NCI-H524 treated with DMSO at 0.1 percent for 48 hours (cell line): Measurements from ENCODE around the gene RAB44.

Experiments used
- DNase-seq: peaks from one replicate; lab custom pipeline; 2025; lab: John Stamatoyannopoulos, UW

RAB44 gene

DNA sequence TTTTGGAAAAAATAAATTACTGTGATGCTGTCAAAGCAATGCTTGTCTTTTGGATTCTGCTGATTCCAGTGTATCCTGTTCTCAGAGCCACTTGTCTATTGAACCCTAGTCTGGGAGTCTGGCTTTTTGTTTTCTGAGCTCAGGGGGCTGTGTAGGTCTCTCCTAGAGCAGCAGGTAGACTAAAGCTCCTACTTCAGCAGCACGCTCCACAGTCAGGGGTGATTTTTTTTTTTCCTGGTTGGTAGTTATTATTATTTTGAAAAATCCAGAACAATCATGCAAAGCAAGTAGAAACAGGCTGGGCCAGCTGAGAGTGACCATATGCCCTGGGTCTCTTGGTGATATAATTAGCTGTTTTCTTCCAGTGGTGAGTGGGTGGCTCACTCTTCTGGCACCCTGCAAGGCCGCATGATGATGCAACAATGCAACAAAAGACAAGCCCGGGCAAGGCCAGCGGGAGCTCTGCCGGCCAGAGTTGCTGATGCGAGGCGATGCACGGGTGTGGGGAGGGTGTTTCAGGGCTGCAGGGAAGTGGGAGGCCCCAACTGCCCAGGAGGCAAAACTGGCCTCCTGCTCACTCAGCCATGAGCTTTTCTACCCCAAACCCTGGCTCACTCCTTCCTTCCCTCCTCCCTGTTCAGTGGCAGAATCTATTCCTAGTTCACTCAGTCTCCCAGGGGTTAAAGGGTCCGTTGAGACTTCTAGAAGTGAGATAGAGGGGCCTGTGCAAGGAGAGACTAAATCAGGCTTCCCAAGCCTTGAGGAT, 30.6 kb upstream of the RAB44 start:
- DNase-seq: no peak

DNA sequence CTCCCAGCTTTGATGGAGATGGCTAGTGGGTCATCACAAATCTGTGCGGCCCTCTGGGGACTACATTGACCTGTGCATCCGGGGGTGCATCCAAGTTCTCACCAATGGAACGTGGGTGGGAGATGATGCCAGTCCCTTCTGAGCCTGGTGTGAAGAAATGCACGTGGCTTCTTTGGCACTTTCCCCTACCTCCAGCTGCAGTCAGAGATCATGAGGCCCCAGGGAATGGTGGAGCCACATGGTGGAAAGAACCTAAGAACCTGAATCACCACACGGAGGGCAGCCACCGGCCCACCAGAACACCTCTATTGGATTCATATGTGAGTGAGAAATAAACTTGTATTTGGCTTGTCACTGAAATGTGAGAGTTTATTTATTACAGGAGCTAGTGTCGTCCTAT, 29.0 kb upstream of the RAB44 start:
- DNase-seq: no peak

DNA sequence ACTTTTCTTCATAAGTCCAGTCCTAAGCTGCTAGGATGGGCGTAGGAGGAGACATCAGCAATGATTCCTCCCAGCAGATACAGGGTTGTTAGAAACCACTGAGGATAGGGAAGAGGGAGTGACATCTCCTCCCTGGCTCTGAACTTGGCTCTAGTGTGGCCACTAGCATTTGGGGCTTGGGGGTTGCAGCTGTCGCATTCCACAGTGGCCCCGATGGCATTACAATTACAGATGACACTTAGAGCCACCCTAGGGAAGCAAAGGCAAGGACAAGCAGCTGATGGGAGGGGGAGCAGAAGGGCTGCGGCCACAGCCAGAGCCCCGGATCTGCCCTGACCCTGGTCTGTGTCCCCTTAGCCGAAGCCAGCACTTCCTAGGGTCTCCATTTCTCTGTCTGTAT, 28.6 kb upstream of the RAB44 start:
- no peak for DNase-seq

DNA sequence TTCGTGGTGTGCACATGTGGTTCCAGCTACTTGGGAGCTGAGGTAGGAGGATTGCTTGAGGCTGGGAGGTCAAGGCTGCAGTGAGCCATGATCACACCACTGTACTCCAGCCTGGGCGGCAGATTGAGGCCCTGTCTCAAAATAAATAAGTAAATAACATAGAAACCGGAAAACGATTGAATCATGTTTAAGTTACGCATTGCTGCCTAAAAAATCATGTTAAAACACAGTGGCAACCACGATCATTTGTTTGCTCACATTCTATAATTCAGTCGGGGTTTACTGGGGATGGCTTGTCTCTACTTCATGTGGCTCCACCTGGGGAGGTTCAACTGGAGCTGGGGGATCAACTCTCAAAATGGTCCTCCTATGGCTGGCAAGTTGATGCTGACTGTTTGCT, 27.4 kb upstream of the RAB44 start:
- no peak for DNase-seq

DNA sequence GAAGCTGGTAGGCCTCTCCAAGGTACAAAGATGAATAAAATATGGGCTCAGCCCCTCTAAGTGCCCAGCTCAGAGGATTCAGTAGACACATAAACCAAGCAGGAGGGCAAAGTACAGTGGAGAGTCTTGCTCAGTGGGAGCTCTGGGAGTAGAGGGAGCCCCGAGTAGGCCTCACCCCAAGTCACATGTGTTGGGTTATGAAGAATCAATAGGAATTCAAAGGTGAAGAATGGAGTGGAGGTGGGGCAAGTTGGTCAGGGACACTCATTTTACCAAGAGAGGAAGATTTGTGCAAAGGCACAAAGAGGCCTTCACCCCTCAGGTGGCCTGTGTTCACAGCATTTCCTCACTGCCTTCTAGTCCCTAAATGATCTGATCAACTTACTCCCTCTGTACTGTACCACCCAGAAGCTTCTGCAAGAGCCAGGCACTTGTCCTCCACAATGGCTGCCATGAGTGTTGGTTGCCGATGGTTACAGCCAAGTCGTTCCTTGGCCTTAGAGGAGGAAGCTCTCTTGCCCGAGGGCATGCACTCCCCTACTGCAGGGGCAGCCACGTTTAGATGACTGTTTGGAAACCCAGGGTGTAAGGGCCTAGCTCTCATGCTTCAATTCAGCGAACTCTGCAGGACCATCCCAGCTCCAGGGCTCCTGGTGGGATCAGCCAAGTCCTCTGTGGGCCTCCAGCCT, 25.8 kb upstream of the RAB44 start:
- DNase-seq: no peak

DNA sequence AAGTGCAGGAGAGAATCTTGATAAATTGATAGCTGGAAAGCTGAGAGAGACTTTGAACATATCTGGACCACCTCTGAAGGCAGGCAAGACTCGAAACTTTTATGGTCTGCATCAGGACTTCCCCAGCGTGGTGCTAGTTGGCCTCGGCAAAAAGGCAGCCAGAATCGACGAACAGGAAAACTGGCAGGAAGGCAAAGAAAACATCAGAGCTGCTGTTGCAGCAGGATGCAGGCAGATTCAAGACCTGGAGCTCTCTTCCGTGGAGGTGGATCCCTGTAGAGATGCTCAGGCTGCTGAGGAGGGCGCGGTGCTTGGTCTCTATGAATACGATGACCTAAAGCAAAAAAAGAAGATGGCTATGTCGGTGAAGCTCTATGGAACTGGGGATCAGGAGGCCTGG, 23.7 kb upstream of the RAB44 start:
- DNase-seq: no peak

DNA sequence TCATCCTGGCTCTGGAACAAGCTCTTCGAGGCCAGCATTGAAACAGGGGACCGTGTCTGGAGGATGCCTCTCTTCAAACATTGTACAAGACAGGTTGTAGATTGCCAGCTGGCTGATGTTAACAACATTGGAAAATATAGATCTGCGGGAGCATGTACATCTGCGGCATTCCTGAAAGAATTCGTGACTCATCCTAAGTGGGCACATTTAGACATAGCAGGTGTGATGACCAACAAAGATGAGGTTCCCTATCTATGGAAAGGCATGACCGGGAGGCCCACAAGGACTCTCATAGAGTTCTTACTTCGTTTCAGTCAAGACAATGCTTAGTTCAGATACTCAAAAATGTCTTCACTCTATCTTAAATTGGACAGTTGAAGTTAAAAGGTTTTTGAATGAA, 22.7 kb upstream of the RAB44 start:
- DNase-seq: no peak

DNA sequence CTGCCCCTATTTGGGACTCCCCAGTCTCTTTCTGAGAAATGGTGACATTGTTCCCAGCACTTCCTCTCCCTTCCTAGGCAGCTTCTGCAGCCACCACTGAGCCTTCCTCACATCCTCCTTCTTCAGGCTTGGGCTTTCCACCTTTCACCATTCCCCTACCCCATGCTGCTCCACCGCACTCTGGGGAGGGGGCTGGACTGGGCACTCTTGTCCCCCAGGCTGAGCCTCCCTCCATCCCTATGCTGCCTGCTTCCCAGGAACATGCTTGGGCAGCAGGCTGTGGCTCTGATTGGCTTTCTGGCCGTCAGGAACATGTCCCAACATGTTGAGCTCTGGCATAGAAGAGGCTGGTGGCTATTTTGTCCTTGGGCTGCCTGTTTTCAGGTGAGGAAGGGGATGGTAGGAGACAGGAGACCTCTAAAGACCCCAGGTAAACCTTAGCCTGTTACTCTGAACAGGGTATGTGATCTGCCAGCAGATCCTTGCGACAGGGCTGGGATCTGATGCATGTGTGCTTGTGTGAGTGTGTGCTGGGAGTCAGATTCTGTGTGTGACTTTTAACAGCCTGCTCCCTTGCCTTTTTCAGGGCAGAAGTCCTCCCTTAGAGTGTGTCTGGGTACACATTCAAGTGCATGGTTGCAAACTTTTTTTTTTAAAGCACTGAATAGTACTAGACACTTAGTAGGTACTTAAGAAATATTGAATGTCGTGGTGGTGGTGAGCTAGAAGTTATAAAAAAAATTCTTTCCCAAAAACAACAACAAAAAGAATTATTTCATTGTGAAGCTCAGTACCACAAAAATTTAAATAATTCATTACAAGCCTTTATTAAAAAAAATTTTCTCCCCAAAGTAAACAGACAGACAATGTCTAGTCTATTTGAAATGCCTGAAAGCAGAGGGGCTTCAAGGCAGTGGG, 21.2 kb upstream of the RAB44 start:
- no peak for DNase-seq

DNA sequence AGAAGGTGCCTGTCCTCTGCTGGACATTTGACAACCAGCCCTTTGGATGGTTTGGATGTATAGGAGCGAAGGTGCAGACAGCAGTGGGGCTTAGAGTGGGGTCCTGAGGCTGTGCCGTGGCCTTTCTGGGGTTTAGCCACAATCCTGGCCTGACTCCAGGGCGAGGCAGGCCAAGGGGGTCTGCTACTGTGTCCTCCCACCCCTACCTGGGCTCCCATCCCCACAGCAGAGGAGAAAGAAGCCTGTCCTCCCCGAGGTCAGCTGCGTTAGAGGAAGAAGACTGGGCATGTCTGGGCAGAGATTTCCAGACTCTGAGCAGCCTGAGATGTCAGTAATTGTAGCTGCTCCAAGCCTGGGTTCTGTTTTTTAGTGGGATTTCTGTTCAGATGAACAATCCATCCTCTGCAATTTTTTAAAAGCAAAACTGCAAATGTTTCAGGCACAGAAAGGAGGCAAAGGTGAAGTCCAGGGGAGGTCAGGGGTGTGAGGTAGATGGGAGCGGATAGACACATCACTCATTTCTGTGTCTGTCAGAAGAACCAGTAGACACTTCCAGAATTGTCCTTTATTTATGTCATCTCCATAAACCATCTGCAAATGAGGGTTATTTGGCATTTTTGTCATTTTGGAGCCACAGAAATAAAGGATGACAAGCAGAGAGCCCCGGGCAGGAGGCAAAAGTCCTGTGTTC, 20.4 kb upstream of the RAB44 start:
- no peak for DNase-seq

DNA sequence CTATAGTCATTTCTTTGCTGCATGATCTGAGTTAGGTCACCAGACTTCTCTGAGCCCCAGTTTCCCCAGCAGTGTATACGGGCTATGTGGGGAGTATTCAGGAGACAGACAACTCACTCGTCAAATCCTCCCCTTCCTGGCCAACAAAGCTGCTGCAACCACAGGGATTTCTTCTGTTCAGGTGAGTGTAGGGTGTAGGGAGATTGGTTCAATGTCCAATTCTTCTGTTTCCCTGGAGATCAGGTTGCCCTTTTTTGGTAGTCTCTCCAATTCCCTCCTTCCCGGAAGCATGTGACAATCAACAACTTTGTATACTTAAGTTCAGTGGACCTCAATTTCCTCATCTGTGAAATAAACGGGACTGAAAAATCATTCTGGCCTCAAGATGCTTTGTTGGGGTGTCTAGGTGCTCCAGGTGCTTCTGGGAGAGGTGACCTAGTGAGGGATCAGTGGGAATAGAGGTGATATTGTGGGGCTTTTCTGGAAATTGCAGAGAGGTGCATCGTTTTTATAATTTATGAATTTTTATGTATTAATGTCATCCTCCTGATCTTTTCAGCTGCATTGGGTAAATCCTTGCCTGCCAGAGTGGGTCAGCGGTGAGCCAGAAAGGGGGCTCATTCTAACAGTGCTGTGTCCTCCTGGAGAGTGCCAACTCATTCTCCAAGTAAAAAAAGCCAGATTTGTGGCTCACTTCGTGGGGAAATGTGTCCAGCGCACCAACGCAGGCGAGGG, 19.7 kb upstream of the RAB44 start:
- no peak for DNase-seq

DNA sequence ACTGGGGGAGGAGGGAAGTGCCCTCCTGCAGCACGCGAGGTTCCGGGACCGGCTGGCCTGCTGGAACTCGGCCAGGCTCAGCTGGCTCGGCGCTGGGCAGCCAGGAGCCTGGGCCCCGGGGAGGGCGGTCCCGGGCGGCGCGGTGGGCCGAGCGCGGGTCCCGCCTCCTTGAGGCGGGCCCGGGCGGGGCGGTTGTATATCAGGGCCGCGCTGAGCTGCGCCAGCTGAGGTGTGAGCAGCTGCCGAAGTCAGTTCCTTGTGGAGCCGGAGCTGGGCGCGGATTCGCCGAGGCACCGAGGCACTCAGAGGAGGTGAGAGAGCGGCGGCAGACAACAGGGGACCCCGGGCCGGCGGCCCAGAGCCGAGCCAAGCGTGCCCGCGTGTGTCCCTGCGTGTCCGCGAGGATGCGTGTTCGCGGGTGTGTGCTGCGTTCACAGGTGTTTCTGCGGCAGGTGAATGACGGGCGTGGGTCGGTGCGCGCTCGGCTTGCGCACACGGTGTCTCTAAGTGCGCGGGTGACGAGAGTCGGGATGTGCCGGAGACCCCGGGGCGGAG, 19.1 kb upstream of the RAB44 start, which contains the start of gene CDKN1A:
TSS of gene CDKN1A (plus strand) at position 227 of the 555 bp plus-strand sequence. CDS start 5,388 bp downstream, outside the sequence.
- DNase-seq: peak; percentile 39

DNA sequence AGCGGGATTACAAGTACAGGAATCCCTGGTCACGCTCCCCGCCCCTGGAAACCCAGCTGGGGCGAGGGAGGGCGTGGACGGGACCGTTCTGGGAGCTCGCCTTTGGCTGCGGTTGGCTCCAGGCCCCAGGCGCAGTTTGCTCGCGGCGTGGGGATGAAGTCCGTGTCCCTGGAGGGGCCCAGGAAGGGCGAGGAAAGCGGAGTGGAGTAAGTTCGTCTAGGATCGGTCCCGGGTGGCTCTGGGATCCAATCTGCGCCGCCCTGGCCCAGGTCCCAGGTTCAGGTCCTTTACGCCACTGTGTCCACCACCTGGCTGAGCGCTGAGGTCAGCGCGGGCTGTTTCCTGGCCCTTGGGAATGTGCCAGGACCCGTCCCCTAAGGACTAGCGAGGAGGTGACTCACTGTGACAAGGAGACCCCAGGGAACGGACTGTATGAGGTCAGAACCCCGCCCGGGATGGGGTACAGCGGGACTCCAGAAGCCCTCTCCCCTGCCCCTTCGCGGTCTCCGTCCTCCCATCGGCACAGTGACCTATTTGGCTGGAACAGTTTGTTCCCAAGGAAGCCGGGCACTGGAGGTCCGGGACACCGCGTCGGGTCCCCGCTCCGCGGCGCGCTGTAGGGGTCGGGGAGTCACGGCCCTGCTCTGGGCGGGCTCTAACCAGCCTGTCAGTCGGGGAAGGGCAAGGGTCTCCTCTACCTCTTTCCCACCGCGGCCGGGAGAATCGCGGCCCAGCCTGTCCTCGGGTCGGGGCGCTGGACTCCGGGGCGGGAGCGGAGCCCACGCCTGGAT, 18.4 kb upstream of the RAB44 start:
- no peak for DNase-seq

DNA sequence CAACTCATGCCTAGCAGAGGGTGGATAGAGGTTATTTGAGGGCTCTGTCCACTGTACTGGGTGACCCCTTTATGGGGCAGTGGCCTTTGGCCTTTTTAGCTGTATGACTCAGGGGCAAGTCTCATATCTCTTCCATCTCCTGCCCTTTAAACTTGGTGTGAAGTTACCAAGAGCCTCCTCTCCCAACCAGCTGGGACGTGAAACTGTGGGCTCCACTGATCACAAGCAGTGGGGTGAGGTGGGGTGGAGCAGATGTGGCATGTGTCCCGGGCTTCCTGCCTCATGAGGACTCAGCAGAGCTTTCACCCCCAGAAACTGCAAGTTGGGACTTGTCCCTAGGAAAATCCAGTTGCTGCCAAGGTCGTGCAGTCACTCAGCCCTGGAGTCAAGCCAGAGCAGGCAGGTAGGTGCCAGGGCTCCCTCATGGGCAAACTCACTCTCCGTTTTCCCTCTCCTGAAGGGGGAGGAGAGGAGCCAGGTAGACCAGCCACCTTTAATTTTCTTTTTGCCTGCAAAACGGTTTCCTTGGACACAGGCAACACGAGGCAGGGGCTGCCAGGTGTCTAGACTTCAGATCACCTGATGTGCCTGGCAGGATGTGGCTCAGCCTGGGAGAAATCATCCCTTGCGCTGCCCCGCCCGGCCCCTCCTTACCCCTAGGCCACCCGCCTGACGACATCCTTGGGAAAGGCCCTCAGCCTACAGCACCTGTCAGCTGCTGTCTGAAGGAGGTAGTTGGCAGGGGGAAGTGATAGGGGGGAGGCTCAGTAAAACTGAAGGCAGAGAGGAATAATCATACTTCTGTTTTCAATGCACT, 15.1 kb upstream of the RAB44 start:
- no peak for DNase-seq

DNA sequence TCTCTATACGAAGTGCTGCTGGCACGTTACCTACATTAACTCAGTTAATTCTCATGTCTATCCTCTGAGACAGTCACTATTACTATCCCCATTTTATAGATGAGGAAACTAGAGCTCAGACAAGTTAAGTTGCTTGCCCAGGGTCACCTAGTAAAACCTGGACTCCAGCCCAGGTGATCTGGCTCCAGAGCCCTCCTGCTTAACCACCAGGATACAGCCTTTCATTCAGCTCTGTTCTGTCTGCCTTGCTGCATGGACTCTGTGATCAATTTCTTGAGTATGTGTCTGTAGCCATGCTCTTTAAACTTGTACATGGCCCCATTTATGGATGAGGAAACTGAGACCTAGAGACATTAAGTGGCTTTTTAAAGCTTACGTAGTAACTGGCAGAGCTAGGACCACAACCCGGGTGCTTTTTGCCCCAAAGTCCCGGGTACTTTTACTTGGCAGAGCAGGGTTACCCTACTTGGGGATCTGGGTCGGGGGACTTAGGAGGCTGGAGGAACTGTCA, 14.4 kb upstream of the RAB44 start:
- DNase-seq: no peak

DNA sequence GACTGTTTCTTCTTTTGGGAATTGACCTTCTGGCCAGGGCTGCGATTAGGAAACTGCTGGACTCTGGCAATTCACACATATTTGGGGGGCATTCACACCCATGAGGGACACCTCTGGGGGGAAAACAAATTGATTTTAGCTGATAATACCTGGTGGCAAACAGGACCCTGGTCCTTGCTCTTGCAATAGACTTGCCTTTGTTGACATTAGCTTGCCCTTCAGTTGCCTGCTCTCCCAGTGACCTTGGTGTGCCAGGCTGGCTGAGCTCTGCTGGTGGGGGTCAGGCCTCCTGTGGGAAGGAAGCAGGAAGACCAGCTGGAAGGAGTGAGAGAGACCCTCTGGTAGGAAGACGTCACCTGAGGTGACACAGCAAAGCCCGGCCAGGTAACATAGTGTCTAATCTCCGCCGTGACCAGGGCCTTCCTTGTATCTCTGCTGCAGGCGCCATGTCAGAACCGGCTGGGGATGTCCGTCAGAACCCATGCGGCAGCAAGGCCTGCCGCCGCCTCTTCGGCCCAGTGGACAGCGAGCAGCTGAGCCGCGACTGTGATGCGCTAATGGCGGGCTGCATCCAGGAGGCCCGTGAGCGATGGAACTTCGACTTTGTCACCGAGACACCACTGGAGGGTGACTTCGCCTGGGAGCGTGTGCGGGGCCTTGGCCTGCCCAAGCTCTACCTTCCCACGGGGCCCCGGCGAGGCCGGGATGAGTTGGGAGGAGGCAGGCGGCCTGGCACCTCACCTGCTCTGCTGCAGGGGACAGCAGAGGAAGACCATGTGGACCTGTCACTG, 13.8 kb upstream of the RAB44 start:
- DNase-seq: no peak

DNA sequence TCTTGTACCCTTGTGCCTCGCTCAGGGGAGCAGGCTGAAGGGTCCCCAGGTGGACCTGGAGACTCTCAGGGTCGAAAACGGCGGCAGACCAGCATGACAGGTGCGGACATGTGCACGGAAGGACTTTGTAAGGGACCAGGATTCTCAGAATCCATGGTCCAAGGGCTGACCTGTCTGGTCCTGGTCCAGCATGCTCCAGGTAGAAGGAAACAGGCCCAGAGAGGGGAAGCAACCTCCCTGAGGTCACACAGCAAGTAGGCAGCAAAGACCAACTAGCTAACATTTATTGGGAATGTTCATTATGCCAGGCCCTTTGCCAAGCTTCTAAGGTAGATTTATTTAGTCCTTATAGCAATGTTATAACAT, 13.2 kb upstream of the RAB44 start:
- DNase-seq: no peak

DNA sequence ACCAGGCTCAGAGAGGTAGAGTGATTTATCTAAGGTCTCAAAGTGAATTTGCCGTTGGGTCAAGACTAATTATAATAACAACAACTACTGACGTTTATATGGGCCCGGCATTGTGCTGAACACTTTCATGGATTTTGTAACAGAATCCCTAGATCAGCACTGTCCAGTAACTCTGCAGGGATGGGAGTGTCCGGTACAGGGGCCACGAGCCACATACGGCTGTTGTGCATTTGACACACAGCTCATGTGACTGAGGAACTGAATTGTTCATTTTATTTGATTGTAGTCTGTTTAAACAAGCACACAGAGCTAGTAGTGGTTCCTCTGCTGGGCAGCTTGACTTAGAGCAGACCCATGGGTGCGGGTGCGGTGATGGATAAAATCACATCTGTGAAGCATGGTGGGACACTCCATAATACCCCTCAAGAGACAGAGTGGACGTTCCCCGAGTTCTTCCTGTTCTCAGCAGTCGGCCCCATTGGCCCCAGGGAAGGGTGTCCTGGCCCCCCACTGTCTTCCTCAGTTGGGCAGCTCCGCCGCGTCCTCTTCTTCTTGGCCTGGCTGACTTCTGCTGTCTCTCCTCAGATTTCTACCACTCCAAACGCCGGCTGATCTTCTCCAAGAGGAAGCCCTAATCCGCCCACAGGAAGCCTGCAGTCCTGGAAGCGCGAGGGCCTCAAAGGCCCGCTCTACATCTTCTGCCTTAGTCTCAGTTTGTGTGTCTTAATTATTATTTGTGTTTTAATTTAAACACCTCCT, 12.3 kb upstream of the RAB44 start:
- no peak for DNase-seq
